ENCODE measurements around the gene MTHFSD.
A peak's percentile ranks its signal among the peaks of the same experiment; 100 is the strongest.

MTHFSD gene

DNA sequence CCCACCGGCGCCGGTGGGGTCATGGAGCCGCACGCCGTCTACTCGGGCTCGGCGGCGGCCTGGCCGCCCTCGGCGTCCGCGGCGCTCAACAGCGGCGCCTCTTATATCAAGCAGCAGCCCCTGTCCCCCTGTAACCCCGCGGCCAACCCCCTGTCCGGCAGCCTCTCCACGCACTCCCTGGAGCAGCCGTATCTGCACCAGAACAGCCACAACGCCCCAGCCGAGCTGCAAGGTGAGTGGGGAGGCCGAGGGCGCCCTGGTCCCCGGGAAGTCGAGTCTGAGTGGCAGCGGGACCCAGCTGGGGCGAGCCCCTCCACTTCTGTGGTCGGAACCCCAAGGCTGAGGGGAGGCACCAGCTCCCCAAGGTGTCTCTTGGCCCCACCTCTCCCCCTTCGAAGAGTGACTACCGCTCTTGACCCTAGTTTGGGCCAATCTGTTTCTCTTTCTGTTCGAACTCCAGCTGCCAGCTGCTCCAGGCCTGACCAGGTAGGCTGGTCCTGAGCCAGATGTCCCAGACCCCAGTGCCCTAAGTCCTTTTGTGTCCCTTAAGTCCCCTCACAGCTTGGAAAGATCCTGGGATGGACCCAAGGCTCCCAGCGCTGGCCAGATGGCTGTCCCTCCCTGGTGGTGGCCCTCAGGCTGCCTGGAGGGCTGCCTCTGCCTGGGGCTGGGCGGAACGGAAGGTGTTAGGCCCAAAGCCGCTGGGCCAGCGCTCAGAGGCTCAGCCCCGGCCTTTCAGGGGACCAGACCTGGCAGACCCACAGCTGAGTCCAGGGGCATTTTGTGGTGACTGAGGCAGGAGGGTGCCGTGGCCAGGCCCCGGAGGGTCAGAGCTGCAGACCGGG lies 43.5 kb downstream of the MTHFSD start:
- no peak for DNase-seq

GRCh38 chr16:86510465-86511261 lies 44.4 kb downstream of the MTHFSD start, which contains the start of gene FOXF1:
FOXF1 (plus strand) TSS chr16:86510527; CDS start chr16:86510570, 43 bp downstream.
- no peak for DNase-seq

GRCh38 chr16:86509759-86510464 lies 45.1 kb downstream of the MTHFSD start:
- no peak for DNase-seq

DNA sequence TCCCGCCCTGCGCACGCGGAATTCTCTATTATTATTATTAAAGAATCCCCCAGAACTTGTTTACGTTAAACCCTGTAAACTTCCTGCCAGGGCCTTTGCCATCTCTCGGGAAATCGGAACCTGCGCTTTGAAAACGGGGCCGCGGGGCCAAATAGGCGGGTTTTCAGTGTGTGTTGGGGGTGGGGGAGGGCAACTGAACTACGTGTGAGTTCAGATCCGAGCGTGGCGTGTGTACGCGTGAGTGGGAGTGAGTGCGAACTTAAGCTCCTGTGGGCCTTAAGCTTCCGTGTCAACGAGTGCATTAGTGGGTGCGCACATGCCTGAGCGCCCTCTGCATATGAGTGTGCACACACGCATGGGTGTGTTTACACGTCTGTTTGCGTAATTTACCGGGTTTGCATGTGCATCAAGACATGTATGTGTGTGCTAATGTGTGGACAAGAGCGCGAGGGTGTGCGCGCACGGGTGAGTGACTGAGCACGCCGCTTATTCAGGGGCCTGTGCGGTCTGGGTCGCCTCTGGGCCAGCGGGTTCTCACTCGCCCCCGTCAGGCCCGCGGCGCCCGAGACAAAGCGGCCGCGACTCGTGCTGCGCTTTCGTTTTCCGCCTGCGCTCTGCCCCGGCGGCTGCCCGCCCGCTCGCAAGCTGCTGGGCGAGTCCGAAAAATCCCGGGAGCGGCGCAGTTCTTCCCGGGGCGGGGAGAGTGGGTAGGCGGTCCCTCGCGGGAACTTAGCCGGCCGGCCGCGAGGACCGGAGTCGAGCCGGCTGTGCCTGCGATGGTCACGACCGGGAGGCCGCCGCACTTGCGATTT lies 45.9 kb downstream of the MTHFSD start:
- DNase-seq: peak in 1 of 5 donors; percentile 35

GRCh38 chr16:86508028-86508946 lies 46.7 kb downstream of the MTHFSD start:
- DNase-seq: no peak

DNA sequence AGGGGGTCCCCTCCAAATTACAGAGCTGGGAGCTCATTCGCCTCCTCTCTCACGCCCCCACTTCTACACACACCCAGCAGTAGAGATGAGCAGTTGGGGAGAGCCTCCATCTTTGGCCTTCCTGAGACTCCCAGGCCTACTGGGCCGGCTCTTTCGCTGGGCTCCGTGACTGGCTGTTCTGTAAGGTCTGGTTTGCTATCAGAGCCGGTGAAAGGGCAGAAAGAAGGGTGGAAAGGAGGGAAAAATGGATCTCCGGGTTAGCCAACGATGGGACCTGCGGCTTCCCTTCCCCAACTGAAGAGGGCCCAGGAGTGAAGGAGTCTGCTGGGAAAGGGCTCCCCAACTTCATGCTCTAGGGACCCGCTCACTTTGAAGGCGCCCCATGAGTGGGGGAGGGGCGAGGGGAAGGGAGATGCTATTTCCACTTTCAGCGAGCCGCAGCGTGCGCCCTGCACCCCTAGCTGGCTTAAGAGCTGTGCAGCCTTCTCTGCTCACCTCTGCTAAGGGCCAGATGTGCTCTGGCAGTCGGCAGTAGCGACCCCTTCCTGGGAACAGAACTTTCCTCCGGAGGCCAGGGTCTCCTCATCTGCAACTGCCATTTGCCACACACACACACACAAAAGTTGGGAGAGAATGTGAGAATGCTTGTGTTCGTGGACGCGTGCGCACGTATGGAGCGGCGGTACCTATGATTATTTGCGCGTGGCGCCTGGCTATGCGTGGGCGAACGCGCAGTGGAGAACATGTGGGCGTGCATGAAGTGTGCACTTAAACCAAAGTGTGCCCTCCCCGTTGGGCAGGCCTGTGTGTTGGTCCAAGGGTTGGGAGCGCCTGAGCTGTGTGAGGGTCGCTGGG lies 47.6 kb downstream of the MTHFSD start:
- no peak for DNase-seq

DNA sequence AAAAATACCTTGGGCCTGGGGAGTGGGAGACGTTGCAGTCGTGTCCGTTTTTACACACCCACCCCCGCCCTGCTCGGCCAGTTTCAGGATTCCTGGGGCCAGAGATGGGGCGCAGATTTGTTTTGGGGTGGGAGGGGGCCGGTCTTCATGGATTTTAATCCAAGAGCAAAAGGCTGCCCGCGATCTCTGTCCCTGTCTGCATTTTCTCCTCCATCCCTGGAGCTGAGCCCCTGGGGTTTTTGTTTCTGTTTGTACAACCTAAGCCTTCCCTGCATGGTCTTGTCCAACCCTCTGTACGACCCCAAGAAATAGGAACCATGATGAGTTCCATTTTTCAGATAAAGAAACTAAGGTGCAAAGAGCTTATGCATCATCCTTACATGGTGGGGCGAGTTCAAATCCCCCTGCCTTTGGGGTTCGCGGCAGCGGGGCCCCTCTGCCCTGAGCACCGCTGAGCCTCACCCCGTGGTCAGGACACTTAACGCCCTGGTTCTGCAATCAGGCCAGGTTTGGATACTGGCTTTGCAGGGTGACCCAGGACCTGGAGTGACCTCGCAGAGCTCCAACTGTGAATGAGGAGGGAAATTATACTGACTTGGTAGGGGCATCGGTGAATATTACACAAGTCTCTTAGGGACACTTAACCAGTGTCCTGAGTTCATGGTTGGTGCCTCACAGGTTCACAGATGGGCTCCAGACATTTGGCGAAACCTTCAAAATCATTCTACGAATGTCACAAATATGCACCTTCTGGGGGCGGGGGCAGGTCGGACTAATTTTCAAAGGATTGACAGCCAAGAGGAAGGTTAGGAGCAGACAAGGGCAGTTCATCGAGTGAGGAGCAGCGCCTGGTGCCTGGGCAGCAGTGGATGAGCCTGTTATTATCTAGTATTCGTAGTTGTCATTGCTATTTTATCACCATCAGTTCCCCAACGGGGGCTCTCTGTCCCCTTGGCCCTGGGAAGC lies 48.9 kb downstream of the MTHFSD start:
- DNase-seq: no peak

DNA sequence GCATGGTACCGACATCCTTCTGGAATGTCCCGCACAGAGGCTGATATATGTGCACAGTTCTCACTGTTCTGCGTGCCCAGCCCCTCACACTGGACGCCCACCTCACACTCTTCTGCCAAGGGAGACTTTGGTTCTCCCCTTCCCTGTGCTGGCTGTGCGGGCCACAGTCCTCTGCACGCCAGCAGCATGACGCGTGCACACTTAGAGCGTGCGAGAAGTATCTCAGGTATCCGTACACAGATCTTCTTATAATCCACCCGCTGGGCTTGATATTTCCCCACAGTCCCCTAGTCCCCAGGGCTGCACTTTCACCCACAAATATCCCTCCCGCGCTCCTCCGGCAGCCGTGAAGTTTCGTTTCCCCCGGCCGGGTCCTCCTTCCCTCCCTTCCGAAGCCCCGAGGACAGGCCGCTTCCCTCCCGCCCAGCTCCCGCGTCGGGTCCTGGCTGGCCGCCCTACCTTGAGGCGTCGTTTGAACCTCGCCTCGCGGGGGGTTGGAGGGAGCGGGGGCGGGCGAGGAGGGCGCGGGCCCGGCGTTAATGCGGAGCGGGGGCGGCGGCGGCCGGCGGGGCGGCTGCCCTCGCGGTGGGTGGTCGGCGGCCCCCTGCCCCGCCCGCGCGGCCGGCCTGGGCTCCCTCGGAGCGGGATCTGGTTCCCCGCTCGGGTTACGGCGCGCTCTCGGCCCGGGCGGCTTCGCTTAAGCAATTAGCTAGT lies 49.7 kb downstream of the MTHFSD start:
- DNase-seq: no peak

DNA sequence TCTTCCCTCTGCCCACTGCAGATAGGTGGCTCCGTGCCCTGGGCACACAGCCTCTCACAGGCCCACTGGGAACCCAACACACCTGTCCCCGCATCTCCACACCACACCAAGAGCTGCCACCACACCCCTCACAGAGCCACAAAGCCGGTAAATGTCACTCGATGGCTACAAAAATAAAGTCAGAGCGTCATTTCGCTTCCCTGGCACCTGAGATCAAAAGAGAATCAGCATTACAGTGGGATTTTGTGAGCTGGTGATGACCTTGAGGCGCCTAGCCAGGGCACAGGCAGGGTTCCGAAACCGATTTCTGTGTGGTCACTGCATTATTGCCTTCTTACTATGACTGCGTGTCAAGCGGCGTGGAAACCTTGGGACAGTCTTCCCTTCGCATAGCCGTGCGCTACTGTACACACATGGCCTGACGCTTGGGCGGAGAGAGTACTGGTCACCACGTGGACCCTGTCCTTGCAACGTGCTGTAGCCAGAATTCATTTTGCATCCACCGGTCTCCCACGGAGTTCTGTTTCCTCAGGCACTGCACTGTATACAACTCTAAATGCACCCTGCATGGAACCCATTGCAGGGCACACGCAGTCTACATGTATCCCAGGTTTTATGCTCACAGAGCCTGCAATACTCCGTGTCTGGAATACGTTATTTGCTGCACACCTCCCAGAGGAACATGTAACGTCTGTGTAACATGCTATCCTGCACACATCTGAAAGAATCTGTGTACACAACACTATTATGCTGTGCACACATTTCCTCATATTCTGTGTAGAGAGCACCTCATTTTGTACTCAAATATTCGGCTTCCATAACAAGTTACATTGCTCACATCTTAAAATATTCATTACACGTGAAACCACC lies 50.5 kb downstream of the MTHFSD start:
- no peak for DNase-seq

DNA sequence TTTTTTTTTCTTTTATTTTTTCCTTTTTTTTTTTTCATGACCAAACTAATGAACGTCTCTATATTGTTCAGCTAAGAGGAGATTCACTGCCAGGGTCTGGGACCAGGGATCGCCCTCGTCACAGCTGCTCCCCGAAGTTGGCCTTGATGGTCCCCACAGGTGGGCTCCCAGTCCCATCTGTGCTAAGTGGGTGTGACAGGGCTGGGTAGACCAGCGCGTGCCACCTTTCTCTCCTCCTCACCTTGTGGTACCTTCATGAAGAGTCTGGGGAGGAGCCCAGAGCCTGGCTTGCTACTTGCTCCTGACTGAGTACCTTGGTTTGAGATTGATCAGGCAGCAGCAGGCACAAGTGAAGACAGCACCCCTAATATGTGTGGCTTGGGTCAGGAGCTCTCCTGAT lies 51.2 kb downstream of the MTHFSD start:
- DNase-seq: no peak

DNA sequence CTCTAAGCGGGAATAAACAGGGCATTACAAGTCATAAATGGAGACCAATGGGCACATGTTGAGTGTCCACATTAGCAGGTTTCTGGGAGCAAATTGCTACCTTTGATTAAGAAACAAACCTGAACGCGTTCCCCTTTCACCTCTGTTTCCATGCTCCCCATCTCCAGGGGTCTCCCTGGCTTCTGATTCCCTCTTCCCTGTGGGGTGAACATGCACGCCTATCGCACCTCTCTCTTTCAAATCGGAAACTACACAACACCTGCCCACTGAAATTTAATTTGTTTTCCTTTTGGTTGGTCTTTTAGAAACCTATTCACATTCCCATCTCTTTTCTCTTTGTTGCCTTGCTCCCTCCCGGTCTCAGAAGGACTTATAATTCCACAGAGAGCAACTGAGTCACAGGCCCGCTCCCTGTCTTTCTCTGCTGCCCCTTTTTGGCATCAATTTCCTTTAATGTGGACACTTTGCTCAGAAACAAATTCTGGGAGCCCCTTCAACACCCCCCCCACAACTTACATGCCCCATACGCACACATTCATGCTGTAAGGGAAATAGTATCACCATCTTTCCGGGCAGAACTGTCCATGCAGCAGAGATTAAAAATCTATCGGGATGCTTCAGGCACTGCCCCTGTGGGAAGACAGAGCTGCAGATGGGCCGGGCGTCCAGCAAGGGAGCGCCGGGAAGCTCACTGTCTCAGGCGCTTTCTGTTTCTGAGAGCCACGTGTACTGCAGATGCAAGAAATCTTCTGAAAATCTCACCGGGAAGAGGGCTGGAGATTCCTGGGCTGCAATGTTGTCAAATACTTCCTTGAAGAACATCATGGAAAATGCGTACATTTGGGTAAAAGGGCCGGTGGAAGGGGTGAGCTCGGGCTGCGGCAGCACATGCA lies 51.9 kb downstream of the MTHFSD start:
- DNase-seq: no peak

GRCh38 chr16:86501989-86502855 lies 52.8 kb downstream of the MTHFSD start:
- DNase-seq: no peak

GRCh38 chr16:86500708-86501510 lies 54.1 kb downstream of the MTHFSD start:
- DNase-seq: no peak

Data from T-helper 1 cell (primary cell).